NT2/D1 (cell line): ENCODE results near the gene ADAMTS2.
"Not testable (repeated sequence)": the region's sequence is repeated elsewhere in the genome, so short reads cannot be mapped to it uniquely, and the experiment has no call there.

Experiments
- DNase-seq: peaks from one replicate; pipeline ENCODE4 v3.0.0-alpha.2; 2011; ENCODE audit warnings: low read depth, low spot score
- H3K27me3 ChIP-seq: 2 replicates; pipeline ENCODE4 v1.6.0; 2011; ENCODE audit warnings: mild to moderate bottlenecking; ENCODE audit not compliant: insufficient read length, insufficient read depth
- H3K36me3 ChIP-seq: 2 replicates; pipeline ENCODE4 v1.6.1; 2011; ENCODE audit warnings: mild to moderate bottlenecking, low read length, mixed read lengths; ENCODE audit not compliant: insufficient read depth, insufficient read length
- H3K4me1 ChIP-seq: 2 replicates; pipeline ENCODE4 v1.5.1; 2011; ENCODE audit not compliant: insufficient read depth, insufficient read length
- H3K4me3 ChIP-seq: 2 replicates; pipeline ENCODE4 v1.5.1; 2011; ENCODE audit warnings: low read depth; ENCODE audit not compliant: insufficient read length
- H3K9ac ChIP-seq: 2 replicates; pipeline ENCODE4 v1.6.0; 2011; ENCODE audit warnings: low read depth; ENCODE audit not compliant: insufficient read length
- H3K9me3 ChIP-seq: 2 replicates; pipeline ENCODE4 v1.5.1; 2011; ENCODE audit warnings: mild to moderate bottlenecking, low read length; ENCODE audit not compliant: insufficient read depth
- SUZ12 ChIP-seq: IDR thresholded peaks from 2 replicates; pipeline ENCODE4 v1.6.1; 2011; ENCODE audit not compliant: insufficient read length, insufficient read depth; ENCODE audit errors: extremely low read depth
- YY1 ChIP-seq: IDR thresholded peaks from 2 replicates; pipeline ENCODE4 v1.6.1; 2011; ENCODE audit not compliant: insufficient read length, insufficient read depth
- ZNF274 ChIP-seq: IDR thresholded peaks from 2 replicates; pipeline ENCODE4 v1.6.1; 2011; ENCODE audit warnings: mild to moderate bottlenecking, low read depth, low read length

ADAMTS2 gene

DNA sequence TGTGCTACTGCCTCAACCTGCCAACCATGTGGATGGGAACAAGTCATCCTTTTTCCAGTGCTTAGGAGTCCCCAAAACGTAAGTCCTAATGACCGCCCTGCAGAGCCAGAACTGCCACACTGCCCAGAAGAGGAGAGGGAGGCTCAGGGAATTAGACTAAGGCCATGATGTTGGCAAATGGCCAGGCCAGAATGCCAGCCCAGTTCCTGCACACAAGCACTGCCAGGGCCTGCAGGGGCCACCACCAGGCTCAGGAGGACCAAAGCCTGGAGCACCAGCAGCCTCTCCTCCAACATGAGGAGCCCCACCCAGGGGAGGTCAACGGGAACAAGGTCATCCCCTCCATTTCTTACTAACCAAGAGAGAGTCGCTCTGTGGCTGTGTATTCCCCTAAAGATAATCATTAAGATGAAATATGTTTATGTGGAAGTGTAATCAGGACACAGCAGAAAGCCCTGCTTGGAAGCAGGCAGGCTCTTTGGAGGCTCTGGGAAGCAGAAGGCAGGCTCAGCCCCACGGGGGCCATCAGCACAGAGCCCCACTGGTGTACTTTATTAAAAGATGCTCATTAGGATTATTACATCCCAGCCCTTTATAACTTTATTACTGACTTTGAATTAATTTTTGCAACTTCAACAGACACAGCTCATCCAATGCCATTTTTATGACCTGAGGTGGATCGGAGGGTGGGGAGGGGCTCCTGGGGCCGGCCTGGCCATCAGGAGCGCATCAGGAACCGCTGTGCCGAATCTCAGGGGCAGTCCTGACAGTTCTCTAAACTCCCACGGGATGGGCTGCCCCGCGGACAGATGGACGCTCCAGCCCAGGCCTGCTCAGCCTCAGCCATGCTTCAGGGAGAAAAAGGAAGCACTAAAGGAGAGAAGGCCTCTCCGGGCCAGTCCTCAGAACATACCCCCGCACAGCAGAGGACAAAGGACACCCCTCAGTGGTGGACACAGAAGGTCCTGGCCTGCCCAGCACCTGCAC is 127.0 kb downstream of the ADAMTS2 start:
- Histone ChIP-seq H3K27me3 (no peaks in the 10 kb centered on the region), H3K9me3 (0 out of 2 replicates have a peak, but pooled peaks cover under 1% of the 10 kb centered on the region), H3K36me3 (no peaks in the 10 kb centered on the region), H3K9ac (no peak overlapping the region), H3K4me3 (no peak overlapping the region), H3K4me1 (peaks cover 8% of the 10 kb centered on the region)
- no peak for DNase-seq
- TF ChIP-seq YY1 (no peak), SUZ12 (no peak), ZNF274 (no peak)

DNA sequence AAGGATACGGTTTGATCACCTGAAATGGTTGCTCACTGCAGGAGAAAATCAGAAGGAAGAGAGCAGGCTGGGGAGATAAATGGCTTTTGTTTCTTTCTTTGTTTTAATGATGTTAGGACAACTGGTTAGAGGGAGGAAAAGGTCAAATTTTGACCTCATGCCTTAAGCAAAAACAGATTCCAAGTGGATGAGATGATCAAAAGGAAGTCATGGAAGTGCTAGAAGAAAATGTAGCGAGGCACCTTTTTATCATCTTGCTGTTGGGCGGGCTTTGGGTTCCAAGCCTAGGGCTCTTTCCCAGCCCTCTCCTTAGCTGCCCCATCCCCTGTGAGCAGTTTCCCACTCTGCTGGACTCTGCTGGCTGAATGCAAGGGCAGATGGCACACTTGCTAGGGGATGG is 127.9 kb downstream of the ADAMTS2 start:
- Histone ChIP-seq H3K4me3 (no peak overlapping the region), H3K9me3 (no peaks in the 10 kb centered on the region), H3K4me1 (peaks cover 8% of the 10 kb centered on the region), H3K9ac (no peak overlapping the region), H3K36me3 (no peaks in the 10 kb centered on the region), H3K27me3 (no peaks in the 10 kb centered on the region)
- DNase-seq, result no peak
- no peak for TF ChIP-seq YY1
- TF ChIP-seq ZNF274, result no peak
- no peak for TF ChIP-seq SUZ12

DNA sequence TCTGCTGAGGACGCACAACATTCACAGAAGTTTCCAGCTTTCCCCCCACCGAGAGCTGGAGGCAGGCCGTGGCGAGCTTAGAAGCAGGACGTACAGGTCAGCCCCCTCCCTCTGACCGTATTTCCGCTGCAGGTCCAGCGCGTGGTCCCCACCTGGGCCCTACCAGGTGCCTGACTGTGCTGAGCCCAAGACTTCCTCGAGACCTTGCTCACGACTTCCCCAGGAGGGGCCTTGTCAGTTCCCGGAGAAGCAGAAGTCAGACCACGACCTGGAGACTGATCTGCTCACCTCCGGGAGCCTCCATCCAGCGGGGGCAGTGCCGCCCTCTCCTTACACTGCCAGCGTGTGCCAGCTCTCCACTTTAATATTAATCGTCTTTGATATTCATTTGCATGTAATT is 128.9 kb downstream of the ADAMTS2 start:
- H3K4me1 ChIP-seq, DNase-seq, H3K4me3 ChIP-seq, H3K36me3 ChIP-seq, H3K9ac ChIP-seq, H3K27me3 ChIP-seq, H3K9me3 ChIP-seq: not testable (repeated sequence)

DNA sequence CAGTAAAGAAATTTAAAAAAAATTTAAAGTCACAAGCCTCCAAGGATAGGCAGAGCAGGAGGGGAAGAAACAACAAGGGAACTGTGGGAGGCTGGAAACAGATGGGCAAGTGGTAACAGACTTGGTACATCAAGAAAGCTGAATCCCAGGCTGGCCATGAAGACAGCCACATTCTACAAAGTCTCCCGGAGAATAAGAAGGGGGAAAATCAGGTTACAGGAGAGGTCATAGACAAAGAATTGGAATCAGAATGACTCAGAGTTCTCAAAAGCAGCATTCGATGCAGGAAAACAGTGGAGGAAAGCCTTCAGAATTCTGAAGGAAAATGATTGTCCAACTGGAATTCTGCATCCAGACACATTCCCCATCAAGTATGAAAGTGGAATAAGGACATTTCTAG is 129.7 kb downstream of the ADAMTS2 start:
- H3K4me3 ChIP-seq, result no peak overlapping the region
- no peak for DNase-seq
- H3K4me1 ChIP-seq, result peaks cover 8% of the 10 kb centered on the region
- TF ChIP-seq YY1, result no peak
- no peak for TF ChIP-seq SUZ12
- TF ChIP-seq ZNF274, result no peak
- H3K27me3 ChIP-seq, result no peaks in the 10 kb centered on the region
- H3K36me3 ChIP-seq, result no peaks in the 10 kb centered on the region
- H3K9ac ChIP-seq, result no peak overlapping the region
- no peaks in the 10 kb centered on the region for H3K9me3 ChIP-seq

DNA sequence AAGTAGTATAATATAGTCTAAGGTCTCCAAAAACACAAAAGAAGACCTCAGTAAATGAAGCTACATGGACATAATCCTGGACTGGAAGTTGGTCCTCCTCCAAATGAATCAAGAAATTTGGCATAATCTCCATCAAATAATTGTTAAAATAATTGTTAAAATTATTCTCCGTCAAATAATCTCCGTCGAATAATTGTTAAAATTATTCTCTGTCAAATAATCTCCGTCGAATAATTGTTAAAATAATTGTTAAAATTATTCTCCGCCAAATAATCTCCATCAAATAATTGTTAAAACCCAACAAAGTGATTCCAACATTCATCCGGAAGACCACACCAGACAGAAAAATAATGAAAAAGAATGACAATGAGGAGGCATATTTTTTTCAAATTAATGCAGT is 130.6 kb downstream of the ADAMTS2 start:
- Histone ChIP-seq H3K27me3 (no peaks in the 10 kb centered on the region), H3K4me1 (peaks cover 8% of the 10 kb centered on the region), H3K4me3 (no peak overlapping the region), H3K9me3 (no peaks in the 10 kb centered on the region), H3K9ac (no peak overlapping the region), H3K36me3 (no peaks in the 10 kb centered on the region)
- TF ChIP-seq SUZ12 (no peak), ZNF274 (no peak), YY1 (no peak)
- DNase-seq, result no peak

DNA sequence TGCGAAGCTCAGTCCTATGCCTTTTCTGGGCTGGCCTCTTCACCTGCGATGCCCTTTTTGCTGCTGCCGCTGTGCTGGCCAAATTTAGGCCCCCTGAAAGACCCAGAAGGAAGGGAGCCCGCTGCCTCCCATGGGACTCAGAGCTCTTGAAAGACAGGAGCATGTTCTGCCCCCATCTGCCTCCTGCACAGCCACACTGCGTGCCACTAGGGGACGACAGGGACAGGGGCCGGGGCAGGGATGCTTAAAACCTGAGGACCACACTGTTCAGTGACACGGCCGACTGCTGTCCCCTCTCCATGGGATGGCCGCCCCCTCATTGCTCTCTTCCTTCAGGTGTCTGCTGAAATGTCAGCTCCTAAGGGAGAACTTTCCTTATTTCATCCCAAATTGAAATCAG is 132.4 kb downstream of the ADAMTS2 start:
- TF ChIP-seq SUZ12 (no peak), YY1 (no peak)
- no peaks in the 10 kb centered on the region for H3K36me3 ChIP-seq
- no peaks in the 10 kb centered on the region for H3K27me3 ChIP-seq
- no peak overlapping the region for H3K4me3 ChIP-seq
- H3K4me1 ChIP-seq, result peaks cover 8% of the 10 kb centered on the region
- no peaks in the 10 kb centered on the region for H3K9me3 ChIP-seq
- no peak for DNase-seq
- no peak overlapping the region for H3K9ac ChIP-seq

DNA sequence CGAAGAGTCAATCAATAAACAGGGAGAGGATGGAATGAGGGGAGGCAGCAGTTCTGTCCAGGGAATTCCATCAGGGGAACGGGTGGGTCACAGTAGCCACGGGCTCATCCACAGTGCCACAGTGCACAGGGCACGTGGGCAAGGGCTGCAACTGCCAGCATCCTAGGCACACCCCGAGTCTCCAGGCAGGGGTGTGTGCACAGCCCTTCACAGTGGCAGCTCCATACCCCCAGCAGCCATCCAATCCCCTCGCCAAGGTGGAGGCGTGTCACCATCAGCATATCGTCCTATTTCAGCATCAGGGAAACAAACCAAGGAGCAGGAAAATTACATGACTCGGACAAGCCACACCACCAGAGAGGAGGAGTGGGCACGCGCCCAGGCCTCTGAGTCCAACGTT is 133.6 kb downstream of the ADAMTS2 start:
- H3K4me1 ChIP-seq, result peaks cover under 1% of the 10 kb centered on the region
- no peak overlapping the region for H3K9ac ChIP-seq
- H3K9me3 ChIP-seq, result no peaks in the 10 kb centered on the region
- H3K27me3 ChIP-seq, result no peaks in the 10 kb centered on the region
- TF ChIP-seq ZNF274, result no peak
- TF ChIP-seq SUZ12, result no peak
- TF ChIP-seq YY1, result no peak
- DNase-seq, result no peak
- H3K4me3 ChIP-seq, result no peak overlapping the region
- no peaks in the 10 kb centered on the region for H3K36me3 ChIP-seq
